ENCODE results near the gene FAM227A.
A peak's percentile ranks its signal among the peaks of the same experiment; 100 is the strongest.
"Not testable (repeated sequence)": the region's sequence is repeated elsewhere in the genome, so short reads cannot be mapped to it uniquely, and the experiment has no call there.

The FAM227A gene

GRCh38 chr22:38610234-38610633, 46.0 kb downstream of the FAM227A start:
- no peak for DNase-seq

DNA sequence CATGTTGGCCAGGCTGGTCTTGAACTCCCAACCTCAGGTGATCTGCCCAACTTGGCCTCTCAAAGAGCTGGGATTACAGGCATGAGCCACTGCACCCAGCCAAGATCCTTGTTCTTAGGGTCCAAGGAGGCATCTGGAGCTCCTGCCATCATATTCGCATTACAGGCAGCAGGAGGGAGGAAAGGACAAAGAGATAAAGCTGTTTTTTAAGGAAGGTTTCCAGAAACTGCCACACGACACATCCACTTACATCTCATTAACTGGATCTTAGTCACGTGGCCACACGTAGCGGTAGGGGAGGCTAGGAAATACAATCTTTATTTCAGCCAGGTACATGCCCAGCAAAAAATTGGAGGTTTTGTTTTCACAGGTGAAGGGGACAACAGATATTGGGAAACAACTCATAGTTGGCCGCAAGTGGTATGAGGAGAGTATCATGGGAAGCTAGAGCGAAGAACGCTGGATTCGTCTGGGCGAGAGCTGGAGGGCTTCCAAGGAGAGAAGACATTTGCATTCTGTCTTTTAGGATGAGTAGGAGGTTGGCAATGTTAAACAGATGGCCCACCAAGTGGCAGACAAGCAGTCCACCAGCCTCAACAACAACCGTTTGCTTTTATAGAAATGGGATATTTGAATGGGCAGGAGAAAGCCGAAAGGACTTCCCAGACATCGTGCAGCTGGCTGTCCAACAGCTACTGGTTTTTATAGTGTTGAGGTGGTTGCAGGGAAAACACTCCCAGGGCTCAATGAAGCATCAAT, 47.0 kb downstream of the FAM227A start:
- DNase-seq: no peak

DNA sequence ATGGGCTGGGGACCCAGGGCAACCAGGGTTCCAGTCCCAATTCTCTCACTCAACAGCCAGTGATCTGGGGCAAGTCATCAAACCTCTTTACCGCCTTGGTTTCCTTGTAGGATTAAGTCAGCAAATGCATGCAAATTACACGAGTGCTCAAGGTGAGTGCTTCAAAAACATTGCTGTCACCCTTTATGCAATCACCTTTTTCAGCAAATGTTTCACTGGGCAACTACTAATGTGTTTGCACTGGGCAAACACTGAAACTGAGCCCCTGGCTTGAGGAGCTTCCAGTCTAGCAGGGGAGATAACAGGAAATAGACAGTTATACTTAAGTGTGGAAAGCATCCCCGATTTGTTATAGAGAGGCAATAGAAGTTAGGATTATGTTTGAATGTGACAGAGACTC, 48.5 kb downstream of the FAM227A start:
- DNase-seq: no peak

DNA sequence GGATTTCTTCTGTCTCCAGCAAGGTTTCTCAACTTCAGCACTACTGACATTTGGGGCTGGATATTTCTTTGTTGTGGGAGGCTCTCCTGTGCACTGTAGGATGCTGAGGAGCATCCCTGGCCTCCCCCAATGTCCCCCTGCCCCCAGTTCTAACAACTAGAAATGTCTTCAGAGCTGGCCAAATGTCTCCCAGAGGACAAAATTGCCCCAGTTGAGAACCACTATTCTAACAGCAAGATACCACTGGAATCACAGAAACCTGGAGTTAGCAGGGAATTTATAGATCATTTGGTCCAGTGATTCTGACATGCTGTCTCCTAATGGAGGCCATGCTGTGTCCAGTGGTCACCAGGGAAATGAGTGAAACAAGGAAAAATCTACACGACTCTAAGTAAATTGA, 54.0 kb downstream of the FAM227A start:
- no peak for DNase-seq

DNA sequence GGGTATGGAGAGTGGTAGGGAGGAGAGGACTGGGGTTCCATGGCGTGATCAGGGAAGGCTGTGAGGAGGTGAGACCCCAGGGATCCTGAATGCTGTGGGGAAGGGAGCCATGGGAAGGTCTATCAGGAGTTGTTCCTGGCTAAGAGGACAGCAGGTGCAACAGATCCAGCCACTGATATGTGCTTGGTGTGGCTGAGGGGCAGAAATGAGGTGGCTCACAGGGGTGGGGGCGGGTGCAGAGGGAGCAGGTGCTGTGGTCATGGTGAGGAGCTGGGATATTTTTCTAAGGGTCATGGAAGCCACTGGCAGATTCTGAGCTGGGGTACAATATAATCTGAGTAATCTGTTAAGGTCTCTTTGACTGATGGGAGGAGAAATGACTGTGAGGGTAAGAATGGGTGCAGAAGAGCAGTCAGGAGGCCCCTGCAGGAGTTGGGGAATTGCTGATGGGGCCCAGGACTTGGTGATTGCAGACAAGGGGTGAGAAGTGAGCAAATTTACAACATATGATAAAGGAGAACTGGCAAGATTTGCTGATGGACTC, 54.9 kb downstream of the FAM227A start:
- DNase-seq: no peak

DNA sequence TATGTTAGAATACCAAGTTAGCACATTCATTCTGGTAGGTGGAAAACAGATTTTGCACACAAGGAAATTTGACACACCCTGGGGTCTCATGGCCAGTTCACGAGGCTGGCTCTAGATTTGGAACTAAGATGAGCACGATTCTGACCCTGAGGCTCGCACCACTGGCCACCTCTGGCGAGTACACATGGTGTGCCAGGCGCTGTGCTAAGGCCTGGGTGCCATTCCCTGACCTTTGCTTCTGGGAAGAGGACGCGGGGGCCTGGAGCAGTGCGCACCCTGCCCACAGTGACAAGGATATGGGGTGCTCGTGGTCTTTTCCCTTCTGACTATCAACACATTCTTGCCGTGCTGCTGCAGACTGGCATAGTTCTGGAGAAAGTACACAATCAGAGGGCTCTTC, 56.7 kb downstream of the FAM227A start:
- DNase-seq: no peak

DNA sequence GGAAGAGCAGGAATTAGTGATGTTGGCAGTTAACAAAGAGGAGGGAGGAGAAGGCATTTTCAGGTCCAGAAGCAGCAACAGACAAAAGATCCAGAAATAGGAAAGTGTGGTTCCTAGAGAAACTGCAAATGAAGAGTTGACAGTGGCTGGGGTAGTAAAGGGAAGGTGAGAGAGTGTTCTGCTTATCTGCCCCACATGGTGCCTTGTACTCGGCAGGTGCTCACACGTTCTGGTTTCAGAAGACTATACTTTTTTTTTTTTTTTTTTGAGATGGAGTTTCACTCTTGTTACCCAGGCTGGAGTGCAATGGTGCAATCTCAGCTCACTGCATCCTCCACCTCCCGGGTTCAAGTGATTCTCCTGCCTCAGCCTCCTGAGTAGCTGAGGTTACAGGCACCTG, 73.3 kb downstream of the FAM227A start:
- DNase-seq: not testable (repeated sequence)

DNA sequence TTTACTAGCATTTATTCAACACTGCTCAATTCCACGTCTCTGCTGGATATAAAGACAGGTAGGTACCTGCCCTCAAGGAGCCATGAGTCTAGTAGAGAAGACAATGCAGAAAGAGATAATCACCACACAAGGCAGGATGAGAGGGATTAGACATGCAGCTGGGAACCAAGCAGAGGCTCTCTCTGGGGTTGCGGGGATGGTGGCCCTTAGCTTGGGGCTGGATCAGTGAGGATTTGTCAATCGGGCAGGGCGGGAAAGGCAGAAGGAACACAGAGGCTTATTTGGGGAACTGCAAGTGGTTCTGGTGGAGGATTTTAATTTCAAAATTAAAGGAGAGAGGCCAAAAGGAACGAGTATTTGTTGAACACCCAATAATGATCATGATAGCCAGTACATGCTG, 77.7 kb downstream of the FAM227A start:
- DNase-seq: no peak

GRCh38 chr22:38572065-38572464, 84.1 kb downstream of the FAM227A start:
- DNase-seq: peak; percentile 63

GRCh38 chr22:38570779-38571364, 85.3 kb downstream of the FAM227A start:
- peak; percentile 42 for DNase-seq

GRCh38 chr22:38569972-38570778, 86.0 kb downstream of the FAM227A start, which contains the start of gene DMC1:
DMC1 (minus strand) TSS chr22:38570183; CDS start chr22:38568256, 1,927 bp downstream.
- peak; percentile 97 for DNase-seq

DNA sequence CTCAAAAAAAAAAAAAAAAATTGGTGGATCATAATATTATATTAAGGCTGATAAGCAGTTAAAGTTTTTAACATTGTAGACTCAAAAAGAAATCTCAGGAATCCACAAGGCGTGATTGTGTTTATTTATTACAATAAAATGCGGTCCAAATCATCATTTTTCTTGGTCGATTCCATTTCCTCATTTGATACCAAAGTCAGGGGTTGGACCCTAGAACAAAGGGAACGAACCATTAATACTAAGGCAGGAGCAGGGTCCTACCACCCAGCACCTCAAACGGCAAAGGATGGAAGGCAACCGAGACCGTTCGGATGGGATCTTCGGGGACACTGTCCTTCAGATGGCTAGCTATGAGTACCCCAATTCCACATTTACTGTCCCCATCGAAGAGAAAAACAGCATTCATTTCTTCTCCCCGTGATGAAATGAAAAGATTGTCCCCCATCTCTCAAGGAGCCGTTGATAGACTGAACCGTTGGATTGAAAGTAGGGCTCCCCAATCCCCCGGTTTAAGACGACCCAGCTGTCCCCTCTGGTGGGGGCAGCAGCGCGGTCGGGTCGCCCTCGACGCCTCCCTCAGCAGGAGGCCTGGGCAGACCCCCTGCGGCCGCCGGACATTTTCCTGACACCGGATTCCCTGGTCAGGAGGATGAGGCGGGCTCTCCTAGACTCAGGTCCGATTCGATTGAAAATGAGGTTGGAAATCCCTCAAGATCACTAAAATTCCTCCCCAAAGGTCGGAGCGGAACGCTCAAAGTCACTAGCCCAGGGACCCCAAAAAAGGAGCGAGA, 86.8 kb downstream of the FAM227A start:
- no peak for DNase-seq

GRCh38 chr22:38567531-38568285, 88.5 kb downstream of the FAM227A start:
- DNase-seq: no peak

DNA sequence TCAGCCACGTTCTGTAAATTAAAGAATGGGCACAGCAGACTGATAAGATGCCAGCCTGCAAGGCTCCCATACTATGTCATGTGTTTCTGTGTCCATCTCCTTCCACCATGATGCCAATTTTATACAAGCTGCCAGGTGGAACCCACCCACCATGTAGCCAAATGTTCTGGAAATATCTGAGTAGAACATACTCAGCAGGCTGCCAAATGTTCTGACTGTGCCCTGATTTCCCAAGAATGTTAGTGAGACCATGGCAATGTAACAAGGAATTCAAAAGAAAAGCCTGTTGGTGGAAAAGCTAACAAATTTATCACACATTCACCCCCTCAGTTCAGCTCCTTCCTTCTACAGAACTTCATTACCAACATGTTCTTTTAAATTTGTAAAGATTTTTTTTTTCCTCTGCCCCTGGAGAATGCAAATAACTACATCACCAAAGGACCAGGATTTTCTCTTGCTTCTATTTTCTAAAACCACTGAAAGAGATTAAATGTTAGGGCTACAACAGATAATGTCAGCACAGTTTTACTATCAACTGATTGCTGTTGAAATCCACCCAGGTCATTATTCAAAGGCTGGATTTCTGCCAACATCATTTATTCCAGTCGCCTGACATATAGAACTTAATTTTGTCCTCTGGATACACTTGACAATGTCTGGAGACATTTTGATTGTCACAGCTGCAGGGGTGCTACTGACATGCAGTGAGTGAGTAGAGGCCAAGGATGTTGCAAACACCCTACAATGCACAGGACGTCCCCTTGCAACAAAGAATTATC, 89.3 kb downstream of the FAM227A start:
- no peak for DNase-seq

- no peak for DNase-seq
These were observed 90.8 kb downstream of the FAM227A start for GRCh38 chr22:38565441-38565840.

GRCh38 chr22:38564669-38565068, 91.5 kb downstream of the FAM227A start:
- no peak for DNase-seq

DNA sequence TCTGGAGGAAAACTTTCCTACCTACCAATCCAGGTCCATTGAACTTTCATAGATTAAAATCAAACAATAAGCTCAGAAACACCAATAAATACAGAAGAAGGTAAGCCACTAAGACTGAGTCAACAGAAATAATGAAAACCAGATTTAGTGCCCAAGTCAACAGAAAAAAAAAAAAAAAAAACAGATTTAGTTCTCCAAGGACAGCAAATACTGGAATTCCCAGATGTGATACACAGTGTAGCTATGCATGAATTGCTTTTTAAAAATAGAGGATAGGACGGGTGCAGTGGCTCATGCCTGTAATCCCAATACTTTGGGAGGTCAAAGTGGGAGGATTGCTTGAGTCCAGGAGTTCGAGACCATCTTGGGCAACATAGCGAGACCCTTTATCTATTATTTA, 101.9 kb downstream of the FAM227A start:
- DNase-seq: no peak

GRCh38 chr22:38549101-38549894, 106.9 kb downstream of the FAM227A start:
- no peak for DNase-seq

DNA sequence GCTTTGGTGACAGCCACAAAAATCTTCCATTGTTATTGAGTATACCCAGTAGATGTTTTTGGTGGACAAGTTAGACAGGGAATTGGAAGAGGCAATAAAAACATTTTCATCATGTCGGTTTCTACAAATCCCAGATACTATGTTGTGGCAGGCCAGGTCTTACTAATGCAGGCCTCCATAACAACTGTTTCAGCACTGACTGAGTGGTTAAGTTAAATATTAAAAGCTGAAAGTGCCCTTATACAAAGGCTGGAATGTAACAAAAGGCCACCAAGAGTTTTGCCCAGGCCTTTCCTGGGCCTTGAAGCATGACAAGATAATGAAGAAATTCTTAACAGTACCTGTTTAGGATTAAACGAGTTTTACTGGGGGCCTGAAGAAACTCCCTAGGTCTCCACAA, 115.5 kb downstream of the FAM227A start:
- DNase-seq: no peak

DNA sequence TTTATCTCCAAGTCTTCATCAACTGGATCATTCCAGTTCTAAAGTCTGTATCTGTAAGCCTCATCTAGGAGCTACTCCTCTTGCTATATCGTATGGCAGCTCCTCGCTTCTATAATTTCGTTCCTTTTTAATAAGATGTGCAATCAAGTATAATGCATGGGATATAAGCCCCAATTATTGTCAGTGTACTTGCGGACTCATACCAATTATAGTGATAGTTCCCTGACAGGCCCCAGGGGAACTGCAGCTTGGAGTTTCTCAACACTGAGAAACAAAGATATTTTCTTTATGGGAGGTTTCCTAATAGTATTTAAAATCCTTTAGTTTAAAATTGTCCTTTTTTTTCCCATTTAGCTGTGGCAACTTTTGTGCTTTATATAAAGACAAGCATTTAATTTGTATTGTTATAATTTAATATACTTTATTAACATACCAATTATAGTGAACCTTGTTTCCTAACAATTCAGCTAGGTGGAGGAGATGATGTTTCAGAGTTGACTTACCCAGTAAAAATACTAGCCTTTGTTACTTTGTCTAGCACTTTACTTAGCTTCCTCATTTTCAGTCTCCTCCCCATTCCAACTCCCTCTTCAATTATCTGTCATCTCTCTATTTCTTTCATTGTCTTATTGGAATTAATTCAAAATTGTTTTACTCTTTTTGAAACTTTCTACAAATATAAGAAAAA, 124.8 kb downstream of the FAM227A start:
- DNase-seq: no peak
